Hematopoietic multipotent progenitor cell treated with erythropoietin and hydrocortisone succinate and interleukin-3 and kit ligand, for 15 days (in vitro differentiated cells): ENCODE results near the gene GAS5.
"Not testable (repeated sequence)": the region's sequence is repeated elsewhere in the genome, so short reads cannot be mapped to it uniquely, and the experiment has no call there.

ENCODE experiments used
- DNase-seq: peaks from one replicate; pipeline ENCODE4 v3.0.0-alpha.2; 2015; ENCODE audit warnings: low spot score

GAS5 gene

DNA sequence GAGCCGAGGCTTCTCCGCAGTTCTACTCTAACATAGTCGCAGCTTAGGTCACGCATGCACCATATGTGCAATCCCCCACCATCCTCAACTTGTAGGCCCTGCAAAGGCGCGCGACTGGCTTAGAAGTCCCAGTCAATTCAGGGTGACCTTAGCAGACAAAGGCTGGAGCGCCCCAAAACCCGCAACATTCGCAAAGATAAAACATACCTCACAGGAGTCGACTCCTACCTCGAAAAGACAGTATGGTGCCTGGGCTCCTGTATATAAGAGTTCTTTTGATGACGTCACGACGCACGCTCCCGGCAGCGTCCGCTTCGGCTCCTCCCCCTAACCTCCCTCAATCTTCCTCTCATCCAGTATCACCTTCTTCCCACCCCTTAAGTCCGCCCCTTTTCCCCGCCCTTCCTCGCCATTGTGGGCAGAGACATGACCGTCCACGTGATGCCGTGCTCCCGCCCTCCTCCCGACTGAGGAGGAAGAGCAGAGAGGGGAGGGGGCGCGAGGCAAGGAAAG is at the start of gene GAS5:
GAS5 (minus strand) TSS at position 237 of the 513 bp plus-strand sequence.
- peak; percentile 99 for DNase-seq

GRCh38 chr1:173917149-173917548 is 49.4 kb upstream of the GAS5 start, which contains the start of gene SERPINC1:
Gene SERPINC1 (minus strand): TSS chr1:173917327. CDS start chr1:173917259, 68 bp downstream.
- no peak for DNase-seq

DNA sequence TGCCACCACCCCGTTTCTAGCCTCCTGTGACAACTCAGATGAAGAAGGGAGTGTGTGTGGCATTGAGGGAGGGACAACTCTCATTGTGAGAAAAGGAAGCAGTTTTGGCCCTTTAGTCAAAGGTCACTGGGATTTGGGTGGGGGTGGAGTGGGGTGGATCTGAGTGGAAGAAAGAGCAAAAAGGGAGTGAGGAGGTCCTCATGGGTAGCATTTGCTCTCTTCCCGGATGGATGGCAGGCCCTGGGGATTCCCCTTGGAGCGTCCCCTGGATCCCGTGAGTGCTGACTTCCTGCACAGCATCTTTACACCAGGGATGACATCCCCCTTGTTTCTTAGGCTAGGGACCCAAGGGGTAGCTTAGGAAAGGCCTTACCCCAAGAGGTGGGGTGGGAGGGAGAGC is 48.9 kb upstream of the GAS5 start:
- DNase-seq: no peak

GRCh38 chr1:173915596-173915995 is 47.8 kb upstream of the GAS5 start:
- DNase-seq: no peak

DNA sequence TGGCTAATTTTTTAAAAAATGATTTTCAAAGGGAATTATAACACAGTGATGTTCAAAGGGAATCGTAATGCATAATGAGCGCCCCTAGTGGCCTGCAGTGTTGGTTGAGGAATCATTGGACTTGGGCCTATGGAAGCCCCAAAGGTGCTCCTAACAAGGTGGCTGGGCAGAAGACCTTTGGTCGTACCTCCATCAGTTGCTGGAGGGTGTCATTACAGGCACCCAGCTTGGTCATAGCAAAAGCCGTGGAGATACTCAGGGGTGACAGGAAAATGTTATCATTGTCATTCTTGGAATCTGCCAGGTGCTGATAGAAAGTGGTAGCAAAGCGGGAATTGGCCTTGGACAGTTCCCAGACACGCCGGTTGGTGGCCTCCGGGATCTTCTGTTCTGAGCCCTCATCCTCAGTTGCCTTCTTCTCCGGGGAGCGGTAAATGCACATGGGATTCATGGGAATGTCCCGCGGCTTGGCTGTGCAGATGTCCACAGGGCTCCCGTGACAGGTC is 46.6 kb upstream of the GAS5 start:
- peak; percentile 55 for DNase-seq

GRCh38 chr1:173913111-173913510 is 45.3 kb upstream of the GAS5 start:
- no peak for DNase-seq

GRCh38 chr1:173903827-173904531 is 36.2 kb upstream of the GAS5 start:
- DNase-seq: no peak

DNA sequence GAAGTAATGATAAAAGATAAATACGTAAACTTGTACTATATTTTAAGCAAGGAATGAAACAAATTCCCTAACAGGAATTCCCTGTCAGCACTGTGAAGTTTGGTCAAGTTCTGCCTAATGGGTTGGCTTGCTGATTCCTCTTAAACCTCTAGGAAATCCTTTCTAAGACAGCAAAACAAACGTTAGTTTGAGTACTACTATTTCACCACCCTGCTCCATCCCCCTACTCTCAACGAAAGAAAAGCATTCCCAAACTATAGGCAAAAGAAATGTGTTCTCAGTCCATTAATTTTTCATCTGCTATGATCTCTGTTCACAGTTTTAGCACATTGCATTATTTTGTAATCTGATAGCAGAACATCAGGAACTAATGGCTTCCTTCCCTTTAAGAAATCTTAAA is 33.2 kb upstream of the GAS5 start:
- no peak for DNase-seq

GRCh38 chr1:173900427-173900826 is 32.6 kb upstream of the GAS5 start:
- no peak for DNase-seq

DNA sequence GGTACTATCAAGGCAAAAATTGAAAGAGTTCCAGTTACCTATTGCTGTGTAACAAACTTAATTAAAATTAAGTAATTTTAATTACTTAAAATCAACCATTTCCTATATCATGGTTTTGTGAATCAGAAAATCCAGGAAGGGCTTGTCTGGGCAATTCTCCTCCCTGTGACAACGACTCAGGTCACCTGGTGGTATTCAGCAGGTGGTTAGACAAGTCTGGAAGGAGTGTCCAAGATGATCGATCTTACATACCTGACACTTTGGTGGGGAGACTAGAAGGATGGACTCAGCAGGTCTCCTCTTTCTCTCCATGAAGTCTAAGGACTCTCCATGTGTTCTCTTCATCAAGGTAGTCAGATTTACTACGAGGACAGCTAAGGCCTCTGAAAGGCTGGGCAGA is 26.4 kb upstream of the GAS5 start:
- DNase-seq: no peak

DNA sequence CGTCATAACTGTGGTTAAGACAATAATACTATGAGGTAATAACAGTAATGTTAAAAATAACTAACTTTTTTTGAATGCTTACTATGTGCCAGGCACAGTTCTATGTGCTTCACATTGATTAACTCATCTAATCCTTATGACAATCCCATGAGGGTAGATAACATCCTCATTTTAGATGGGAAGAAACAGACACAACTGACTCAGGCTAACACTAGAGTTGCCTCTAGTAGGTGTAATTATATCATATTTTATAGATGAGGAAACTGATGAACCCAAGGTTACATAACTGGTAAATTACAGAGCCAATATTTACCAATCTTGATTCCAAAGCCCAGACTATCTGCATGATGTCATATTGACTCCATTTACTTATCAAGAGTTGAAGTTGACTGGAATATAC is 25.8 kb upstream of the GAS5 start:
- no peak for DNase-seq

GRCh38 chr1:173889885-173890284 is 22.1 kb upstream of the GAS5 start:
- no peak for DNase-seq

GRCh38 chr1:173888749-173889148 is 21.0 kb upstream of the GAS5 start:
- DNase-seq: no peak

DNA sequence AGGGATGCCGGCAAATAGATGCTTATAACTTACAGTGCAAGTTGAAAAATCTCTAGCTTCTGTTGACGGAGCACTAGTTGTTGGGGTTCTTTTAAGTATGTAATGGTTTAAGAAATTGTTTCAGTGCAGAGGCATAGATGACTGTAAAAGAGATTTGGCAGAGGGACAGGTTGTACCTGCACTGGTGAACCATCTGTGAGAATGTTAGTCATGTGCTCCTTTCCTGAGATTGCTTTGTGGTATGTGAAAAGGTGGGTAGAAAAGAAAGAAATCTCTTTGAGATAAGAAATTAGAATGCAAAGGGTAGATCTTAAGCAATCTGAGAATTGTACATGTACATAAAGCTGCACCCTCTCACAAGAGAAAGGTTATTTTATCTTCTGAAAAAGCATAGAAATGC is 19.8 kb upstream of the GAS5 start:
- DNase-seq: no peak

- DNase-seq: no peak
Observed at GRCh38 chr1:173886746-173887611, 19.2 kb upstream of the GAS5 start.

DNA sequence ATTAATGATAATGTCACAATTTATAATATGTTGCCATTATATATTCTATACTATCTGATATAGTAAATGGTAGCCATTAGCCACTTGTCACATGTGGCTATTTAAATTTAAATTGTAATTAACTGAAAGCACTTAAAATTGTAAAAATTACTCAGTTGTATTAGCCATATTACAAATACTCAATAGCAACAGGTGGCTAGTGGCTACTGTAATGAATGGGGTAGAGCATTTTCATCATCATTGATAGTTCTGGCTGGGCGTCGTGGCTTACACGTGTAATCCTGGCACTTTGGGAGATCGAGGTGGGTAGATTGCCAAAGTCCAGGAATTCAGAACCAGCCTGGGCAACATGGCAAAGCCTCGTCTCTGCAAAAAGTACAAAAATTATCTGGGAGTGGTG is 16.9 kb upstream of the GAS5 start:
- DNase-seq: no peak

- not testable (repeated sequence) for DNase-seq
Observed at GRCh38 chr1:173881117-173881516, 13.3 kb upstream of the GAS5 start.

- DNase-seq: no peak
Observed at GRCh38 chr1:173878251-173878650, 10.5 kb upstream of the GAS5 start.

- DNase-seq: no peak
Observed at GRCh38 chr1:173876732-173877131, 8.9 kb upstream of the GAS5 start.

- DNase-seq: no peak
Observed at GRCh38 chr1:173871500-173871899, 3.7 kb upstream of the GAS5 start.

GRCh38 chr1:173871091-173871490 is 3.3 kb upstream of the GAS5 start:
- no peak for DNase-seq

DNA sequence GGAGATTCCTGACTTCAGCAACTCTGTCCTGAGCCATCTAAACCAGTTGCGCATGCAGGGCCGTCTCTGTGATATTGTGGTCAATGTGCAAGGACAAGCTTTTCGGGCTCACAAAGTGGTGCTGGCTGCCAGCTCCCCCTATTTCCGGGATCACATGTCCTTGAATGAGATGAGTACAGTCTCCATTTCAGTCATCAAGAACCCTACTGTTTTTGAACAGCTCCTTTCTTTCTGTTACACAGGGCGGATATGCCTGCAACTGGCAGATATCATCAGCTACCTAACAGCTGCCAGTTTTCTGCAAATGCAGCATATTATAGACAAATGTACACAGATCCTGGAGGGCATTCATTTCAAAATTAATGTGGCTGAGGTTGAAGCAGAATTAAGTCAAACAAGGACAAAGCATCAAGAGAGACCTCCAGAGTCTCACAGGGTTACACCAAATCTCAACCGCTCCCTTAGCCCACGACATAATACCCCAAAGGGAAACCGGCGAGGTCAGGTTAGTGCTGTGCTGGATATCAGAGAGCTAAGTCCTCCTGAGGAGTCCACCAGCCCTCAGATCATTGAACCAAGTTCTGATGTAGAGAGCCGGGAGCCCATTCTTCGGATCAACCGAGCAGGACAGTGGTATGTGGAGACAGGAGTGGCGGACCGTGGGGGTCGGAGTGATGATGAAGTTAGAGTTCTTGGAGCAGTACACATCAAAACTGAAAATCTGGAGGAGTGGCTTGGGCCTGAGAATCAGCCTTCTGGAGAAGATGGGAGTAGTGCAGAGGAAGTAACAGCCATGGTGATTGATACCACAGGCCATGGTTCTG is 2.7 kb upstream of the GAS5 start:
- peak; percentile 50 for DNase-seq
